ENCODE data around the gene MDM4.

The MDM4 gene

DNA sequence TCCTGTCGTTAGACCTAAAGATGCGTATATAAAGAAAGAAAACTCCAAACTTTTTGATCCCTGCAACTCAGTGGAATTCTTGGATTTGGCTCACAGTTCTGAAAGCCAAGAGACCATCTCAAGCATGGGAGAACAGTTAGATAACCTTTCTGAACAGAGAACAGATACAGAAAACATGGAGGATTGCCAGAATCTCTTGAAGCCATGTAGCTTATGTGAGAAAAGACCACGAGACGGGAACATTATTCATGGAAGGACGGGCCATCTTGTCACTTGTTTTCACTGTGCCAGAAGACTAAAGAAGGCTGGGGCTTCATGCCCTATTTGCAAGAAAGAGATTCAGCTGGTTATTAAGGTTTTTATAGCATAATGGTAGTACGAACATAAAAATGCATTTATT, 33.1 kb downstream of the MDM4 start:
- Histone ChIP-seq H3K27ac (ENCODE audit: low read length) (no peak overlapping the region), H3K79me2 (ENCODE audit: low read length) (peaks cover 69% of the 10 kb centered on the region), H3K9me3 (replicated peaks; ENCODE audit: insufficient read depth, low read length) (no peaks in the 10 kb centered on the region), H3F3A (ENCODE audit: insufficient read depth, low read length) (peaks cover 21% of the 10 kb centered on the region), H3K4me3 (ENCODE audit: low read length) (no peak overlapping the region), H3K27me3 (replicated peaks; ENCODE audit: insufficient read depth, low read length) (no peaks in the 10 kb centered on the region), H3K4me1 (ENCODE audit: low read length) (peaks cover 22% of the 10 kb centered on the region), H4K20me1 (ENCODE audit: insufficient read depth, low read length) (peaks cover 4% of the 10 kb centered on the region; the same call in 1 of the 2 replicates), H3K4me2 (ENCODE audit: low read depth, low read length) (no peak overlapping the region), H3K9ac (ENCODE audit: low read length) (no peak overlapping the region), H3K36me3 (replicated peaks; ENCODE audit: insufficient read depth, low read length) (peaks cover 38% of the 10 kb centered on the region), H3K9me2 (replicated peaks; ENCODE audit: insufficient read depth, low read length) (no peaks in the 10 kb centered on the region), H2AFZ (ENCODE audit: low read length) (no peak overlapping the region)
- TF ChIP-seq EZH2phosphoT487 (IDR thresholded peaks at IDR 0.05; ENCODE audit: low read length) (no peak), EZH2 (optimal IDR thresholded peaks at IDR 0.05; ENCODE audit: low read depth, low read length) (no peak)
- TF ChIP-seq, protein P1, sequence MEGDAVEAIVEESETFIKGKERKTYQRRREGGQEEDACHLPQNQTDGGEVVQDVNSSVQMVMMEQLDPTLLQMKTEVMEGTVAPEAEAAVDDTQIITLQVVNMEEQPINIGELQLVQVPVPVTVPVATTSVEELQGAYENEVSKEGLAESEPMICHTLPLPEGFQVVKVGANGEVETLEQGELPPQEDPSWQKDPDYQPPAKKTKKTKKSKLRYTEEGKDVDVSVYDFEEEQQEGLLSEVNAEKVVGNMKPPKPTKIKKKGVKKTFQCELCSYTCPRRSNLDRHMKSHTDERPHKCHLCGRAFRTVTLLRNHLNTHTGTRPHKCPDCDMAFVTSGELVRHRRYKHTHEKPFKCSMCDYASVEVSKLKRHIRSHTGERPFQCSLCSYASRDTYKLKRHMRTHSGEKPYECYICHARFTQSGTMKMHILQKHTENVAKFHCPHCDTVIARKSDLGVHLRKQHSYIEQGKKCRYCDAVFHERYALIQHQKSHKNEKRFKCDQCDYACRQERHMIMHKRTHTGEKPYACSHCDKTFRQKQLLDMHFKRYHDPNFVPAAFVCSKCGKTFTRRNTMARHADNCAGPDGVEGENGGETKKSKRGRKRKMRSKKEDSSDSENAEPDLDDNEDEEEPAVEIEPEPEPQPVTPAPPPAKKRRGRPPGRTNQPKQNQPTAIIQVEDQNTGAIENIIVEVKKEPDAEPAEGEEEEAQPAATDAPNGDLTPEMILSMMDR (IDR thresholded peaks at IDR 0.05; ENCODE audit: low read length) = no peak
- DNase-seq = no peak

DNA sequence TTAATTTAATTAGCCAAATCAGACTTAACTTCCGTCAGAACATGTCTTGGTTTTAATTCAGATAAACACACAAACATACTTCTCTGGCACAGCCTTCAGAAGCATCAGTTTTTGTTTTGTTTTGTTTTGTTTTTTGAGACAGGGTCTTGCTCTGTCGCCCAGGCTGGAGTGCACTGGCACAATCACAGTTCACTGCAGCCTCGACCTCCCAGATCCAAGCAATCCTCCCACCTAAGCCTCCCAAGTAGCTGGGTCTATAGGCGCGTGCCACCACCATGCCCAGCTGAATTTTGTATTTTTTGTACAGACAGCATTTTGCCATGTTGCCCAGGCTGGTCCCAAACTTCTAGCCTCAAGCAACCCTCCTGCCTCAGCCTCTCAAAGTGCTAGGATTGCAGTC, 34.7 kb downstream of the MDM4 start:
- DNase-seq = no peak
- Histone ChIP-seq H3K27ac (ENCODE audit: low read length) (no peak overlapping the region), H3K4me1 (ENCODE audit: low read length) (peaks cover 8% of the 10 kb centered on the region), H3F3A (ENCODE audit: insufficient read depth, low read length) (peaks cover 5% of the 10 kb centered on the region; the same call in 1 of the 2 replicates), H4K20me1 (ENCODE audit: insufficient read depth, low read length) (peaks cover 4% of the 10 kb centered on the region; the same call in 1 of the 2 replicates), H3K9me2 (replicated peaks; ENCODE audit: insufficient read depth, low read length) (no peaks in the 10 kb centered on the region), H3K36me3 (replicated peaks; ENCODE audit: insufficient read depth, low read length) (peaks cover 38% of the 10 kb centered on the region), H3K9ac (ENCODE audit: low read length) (no peak overlapping the region), H3K4me3 (ENCODE audit: low read length) (no peak overlapping the region), H2AFZ (ENCODE audit: low read length) (no peak overlapping the region), H3K4me2 (ENCODE audit: low read depth, low read length) (no peak overlapping the region), H3K27me3 (replicated peaks; ENCODE audit: insufficient read depth, low read length) (no peaks in the 10 kb centered on the region), H3K79me2 (ENCODE audit: low read length) (peaks cover 64% of the 10 kb centered on the region), H3K9me3 (replicated peaks; ENCODE audit: insufficient read depth, low read length) (no peaks in the 10 kb centered on the region)
- no peak for TF ChIP-seq EZH2phosphoT487 (IDR thresholded peaks at IDR 0.05; ENCODE audit: low read length)
- TF ChIP-seq EZH2 (optimal IDR thresholded peaks at IDR 0.05; ENCODE audit: low read depth, low read length) = no peak
- TF ChIP-seq, protein P1 (IDR thresholded peaks at IDR 0.05; ENCODE audit: low read length) = no peak

DNA sequence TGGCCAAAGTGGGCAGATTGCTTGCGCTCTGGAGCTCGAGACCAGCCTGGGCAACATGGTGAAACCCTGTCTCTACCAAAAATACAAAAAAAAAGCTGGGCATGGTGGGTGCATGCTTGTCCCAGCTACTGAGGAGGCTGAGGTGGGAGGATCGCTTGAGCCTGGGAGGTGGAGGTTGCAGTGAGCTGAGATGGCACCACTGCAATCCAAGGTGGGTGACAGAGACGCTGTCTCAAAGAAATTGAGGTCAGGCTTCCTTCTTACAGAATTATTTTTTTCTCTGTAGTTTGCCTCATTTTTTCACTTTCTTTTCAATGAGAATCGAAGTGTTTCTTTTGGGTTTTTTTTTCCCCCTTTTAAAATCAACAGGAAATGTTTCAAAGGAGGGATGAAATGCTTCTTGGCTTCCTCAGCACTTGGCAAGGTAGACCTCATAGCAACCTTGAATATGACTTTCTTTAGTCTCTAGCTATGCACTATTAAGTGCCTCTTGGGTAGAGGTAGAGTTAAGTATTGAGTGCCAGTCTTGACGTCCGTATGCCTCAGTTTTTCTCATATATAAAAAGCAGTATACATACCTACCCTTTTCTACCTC, 40.3 kb downstream of the MDM4 start:
- no peaks in the 10 kb centered on the region for H3K9me2 ChIP-seq (replicated peaks; ENCODE audit: insufficient read depth, low read length)
- no peaks in the 10 kb centered on the region for H3K36me3 ChIP-seq (replicated peaks; ENCODE audit: insufficient read depth, low read length)
- no peak overlapping the region for H3K27ac ChIP-seq (ENCODE audit: low read length)
- no peaks in the 10 kb centered on the region for H4K20me1 ChIP-seq (ENCODE audit: insufficient read depth, low read length)
- no peak overlapping the region for H3K4me2 ChIP-seq (ENCODE audit: low read depth, low read length)
- no peaks in the 10 kb centered on the region for H3K4me1 ChIP-seq (ENCODE audit: low read length)
- DNase-seq = no peak
- H3F3A ChIP-seq (ENCODE audit: insufficient read depth, low read length) = no peaks in the 10 kb centered on the region
- no peak for TF ChIP-seq EZH2phosphoT487 (IDR thresholded peaks at IDR 0.05; ENCODE audit: low read length)
- no peak for TF ChIP-seq EZH2 (optimal IDR thresholded peaks at IDR 0.05; ENCODE audit: low read depth, low read length)
- TF ChIP-seq, protein P1 (IDR thresholded peaks at IDR 0.05; ENCODE audit: low read length) = no peak
- H3K79me2 ChIP-seq (ENCODE audit: low read length) = peaks cover 12% of the 10 kb centered on the region
- H3K9ac ChIP-seq (ENCODE audit: low read length) = no peak overlapping the region
- no peaks in the 10 kb centered on the region for H3K9me3 ChIP-seq (replicated peaks; ENCODE audit: insufficient read depth, low read length)
- H3K27me3 ChIP-seq (replicated peaks; ENCODE audit: insufficient read depth, low read length) = no peaks in the 10 kb centered on the region
- H3K4me3 ChIP-seq (ENCODE audit: low read length) = no peak overlapping the region
- H2AFZ ChIP-seq (ENCODE audit: low read length) = no peak overlapping the region
